BE2C (cell line): ENCODE data around the gene SLC38A8.

ENCODE experiments used
- DNase-seq: peaks from one replicate; pipeline ENCODE4 v3.0.0-alpha.2; 2020
- H3K27me3 ChIP-seq: fragments of 250-450 bp; sonication (Bioruptor Pico); 2 replicates; pipeline ENCODE4 v1.5.1; 2020; ENCODE audit warnings: mild to moderate bottlenecking
- H3K36me3 ChIP-seq: fragments of 250-450 bp; sonication (Bioruptor Pico); 2 replicates; pipeline ENCODE4 v1.5.1; 2020; ENCODE audit warnings: mild to moderate bottlenecking
- H3K4me1 ChIP-seq: fragments of 250-450 bp; sonication (Bioruptor Pico); 2 replicates; pipeline ENCODE4 v1.5.1; 2020
- H3K4me3 ChIP-seq: 2 replicates; pipeline ENCODE4 v1.5.1; 2011; ENCODE audit warnings: low read depth, low read length
- H3K9me3 ChIP-seq: fragments of 250-450 bp; sonication (Bioruptor Pico); 2 replicates; pipeline ENCODE4 v1.5.1; 2020
- CTCF ChIP-seq: IDR thresholded peaks from 2 replicates; pipeline ENCODE4 v1.5.1; 2012; ENCODE audit warnings: mild to moderate bottlenecking, low read depth, low read length

Gene SLC38A8

GRCh38 chr16:84059946-84060901, 17.6 kb upstream of the SLC38A8 start:
- H3K9me3 ChIP-seq, result no peaks in the 10 kb centered on the region
- peaks cover 51% of the 10 kb centered on the region for H3K36me3 ChIP-seq
- no peak for DNase-seq
- H3K4me1 ChIP-seq, result no peaks in the 10 kb centered on the region; the same call in 1 of the 2 replicates
- no peak overlapping the region for H3K4me3 ChIP-seq
- TF ChIP-seq CTCF, result no peak
- no peaks in the 10 kb centered on the region for H3K27me3 ChIP-seq

GRCh38 chr16:84059111-84059510, 16.5 kb upstream of the SLC38A8 start:
- Histone ChIP-seq H3K36me3 (peaks cover 59% of the 10 kb centered on the region), H3K4me3 (no peak overlapping the region), H3K27me3 (no peaks in the 10 kb centered on the region), H3K9me3 (no peaks in the 10 kb centered on the region), H3K4me1 (no peaks in the 10 kb centered on the region; the same call in 1 of the 2 replicates)
- no peak for DNase-seq
- TF ChIP-seq CTCF, result no peak

DNA sequence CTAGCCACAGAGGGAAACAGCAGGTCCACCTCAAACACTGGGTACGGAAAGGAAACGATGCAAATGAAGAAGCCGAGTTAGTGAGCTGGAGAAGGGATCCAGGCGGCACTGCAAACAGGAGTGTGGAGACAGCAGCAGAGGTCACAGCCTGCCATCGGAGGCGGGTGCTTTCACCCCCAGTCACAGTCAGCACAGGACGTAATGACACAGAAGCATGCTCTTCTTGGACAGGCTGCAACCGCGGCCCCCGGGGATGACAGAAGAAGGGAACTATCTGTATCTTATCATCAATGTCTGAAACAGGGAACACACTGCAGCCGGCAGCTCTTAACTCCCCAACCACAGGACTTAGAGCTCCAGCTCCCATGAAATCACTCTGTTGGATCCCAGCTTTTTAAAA, 16.1 kb upstream of the SLC38A8 start:
- Histone ChIP-seq H3K4me1 (no peaks in the 10 kb centered on the region; the same call in 1 of the 2 replicates), H3K4me3 (no peak overlapping the region), H3K36me3 (peaks cover 61% of the 10 kb centered on the region), H3K9me3 (no peaks in the 10 kb centered on the region), H3K27me3 (no peaks in the 10 kb centered on the region)
- peak; percentile 41 for DNase-seq
- no peak for TF ChIP-seq CTCF

- Histone ChIP-seq H3K27me3 (no peaks in the 10 kb centered on the region), H3K4me1 (no peaks in the 10 kb centered on the region; the same call in 1 of the 2 replicates), H3K9me3 (no peaks in the 10 kb centered on the region), H3K4me3 (no peak overlapping the region), H3K36me3 (peaks cover 65% of the 10 kb centered on the region)
- DNase-seq, result no peak
- TF ChIP-seq CTCF, result no peak
Measured at GRCh38 chr16:84058211-84058610, 15.6 kb upstream of the SLC38A8 start.

DNA sequence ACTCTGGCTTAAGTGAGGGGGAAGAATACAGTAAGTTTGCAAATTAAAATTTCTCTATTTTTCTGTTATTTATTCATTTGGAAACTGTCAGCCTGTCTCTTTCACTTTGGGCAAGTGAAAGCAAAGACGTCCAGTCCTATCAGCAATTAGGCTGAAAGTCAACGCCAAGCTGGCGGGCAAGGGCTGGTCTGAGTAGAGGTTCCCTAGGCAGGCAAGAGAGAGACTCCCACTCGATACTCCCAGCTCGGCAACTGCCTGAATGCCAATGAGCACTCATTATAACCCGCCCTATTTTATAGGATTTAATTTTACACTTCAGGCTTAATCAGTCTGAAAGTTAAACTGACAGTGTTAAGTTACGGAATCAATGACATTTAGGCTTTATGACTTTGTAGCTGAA, 14.3 kb upstream of the SLC38A8 start:
- H3K27me3 ChIP-seq, result no peaks in the 10 kb centered on the region
- H3K9me3 ChIP-seq, result no peaks in the 10 kb centered on the region
- DNase-seq, result no peak
- no peaks in the 10 kb centered on the region for H3K4me1 ChIP-seq
- no peak for TF ChIP-seq CTCF
- no peak overlapping the region for H3K4me3 ChIP-seq
- H3K36me3 ChIP-seq, result peaks cover 54% of the 10 kb centered on the region
